NCI-H226 (cell line): Measurements from ENCODE around the gene ZBTB16.

Experiments used
- DNase-seq: peaks from one replicate; pipeline ENCODE4 v3.0.0-alpha.2; 2015

ZBTB16 gene

DNA sequence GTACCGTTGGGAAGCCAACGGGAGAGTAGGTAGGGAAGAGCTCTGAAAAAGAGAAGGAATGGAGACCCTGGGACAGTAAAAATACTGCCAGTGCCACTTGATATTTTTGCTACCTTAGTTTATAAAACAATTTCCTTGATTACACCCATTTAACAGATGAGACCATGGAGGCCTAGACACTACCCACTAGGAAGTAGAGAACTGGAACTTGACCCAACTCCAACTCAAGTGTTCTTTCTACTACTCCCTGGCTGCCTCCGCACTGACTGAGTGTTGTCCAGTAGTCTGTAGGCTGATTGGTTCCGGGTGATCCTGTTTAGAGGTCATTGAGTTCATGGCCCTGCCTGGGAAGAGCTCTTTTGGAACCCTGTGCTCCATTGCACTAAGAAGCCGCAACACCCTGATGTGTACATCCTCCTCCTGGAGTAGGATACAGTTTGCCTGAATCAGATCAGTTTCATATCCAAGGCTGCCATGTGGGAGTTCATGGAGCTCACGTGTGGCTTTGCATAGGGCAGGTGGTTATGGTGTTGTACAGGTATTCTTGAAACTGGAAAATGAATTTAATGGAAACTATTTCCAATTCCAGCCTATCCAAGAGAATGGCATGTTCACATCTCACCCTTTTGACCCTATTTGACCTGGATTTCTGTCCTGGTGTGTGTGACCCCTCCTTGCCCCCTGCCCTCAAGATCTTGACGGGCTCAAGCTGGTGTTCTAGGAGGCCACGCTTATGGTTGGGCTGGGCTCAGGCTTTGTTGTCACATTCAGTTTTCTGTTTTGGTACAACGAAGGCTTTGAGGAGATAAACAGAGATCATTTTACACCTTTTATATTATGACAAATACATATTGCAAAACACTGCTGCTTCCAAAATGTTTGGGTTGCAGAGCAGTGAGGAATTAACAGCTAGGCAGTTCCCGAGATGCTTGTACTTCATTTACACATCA, 134.5 kb downstream of the ZBTB16 start:
- no peak for DNase-seq

DNA sequence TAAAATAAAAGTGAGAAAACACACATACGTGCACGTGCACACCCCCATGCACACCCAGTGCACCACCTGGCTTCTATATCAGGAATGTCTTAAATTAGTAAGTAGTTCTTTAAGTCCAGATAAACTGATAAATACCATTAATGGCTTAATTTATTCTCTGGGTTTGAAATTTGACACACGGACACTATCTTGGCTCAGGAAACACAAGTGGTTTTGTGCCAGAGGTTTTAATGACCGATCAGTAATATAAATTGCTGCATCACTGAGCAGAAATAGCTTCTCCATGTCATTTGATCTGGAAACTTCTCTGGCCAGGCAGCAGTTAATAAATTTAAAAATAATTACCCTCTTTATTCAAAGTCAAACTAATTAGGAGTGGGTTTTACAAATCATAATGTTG, 135.2 kb downstream of the ZBTB16 start:
- no peak for DNase-seq

DNA sequence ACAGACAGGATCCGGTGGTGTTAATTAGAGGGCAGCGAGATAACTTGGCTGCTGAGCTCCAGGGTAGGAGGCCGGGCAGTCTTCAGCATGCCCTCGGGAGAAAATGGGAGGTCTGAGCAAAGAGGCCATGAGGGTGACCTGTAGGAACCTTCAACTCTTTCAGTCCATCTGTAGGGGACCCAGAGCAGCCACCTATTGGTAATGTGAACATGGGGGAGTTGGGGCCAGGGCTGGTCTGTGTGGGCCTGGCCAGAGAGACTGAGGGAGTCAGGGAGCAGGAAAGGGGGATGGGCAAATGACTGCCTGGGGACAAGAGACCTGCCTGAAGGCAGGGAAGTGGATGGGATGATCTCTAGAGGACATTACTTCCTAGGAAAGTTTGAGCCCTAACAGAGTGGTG, 135.6 kb downstream of the ZBTB16 start:
- DNase-seq = no peak

DNA sequence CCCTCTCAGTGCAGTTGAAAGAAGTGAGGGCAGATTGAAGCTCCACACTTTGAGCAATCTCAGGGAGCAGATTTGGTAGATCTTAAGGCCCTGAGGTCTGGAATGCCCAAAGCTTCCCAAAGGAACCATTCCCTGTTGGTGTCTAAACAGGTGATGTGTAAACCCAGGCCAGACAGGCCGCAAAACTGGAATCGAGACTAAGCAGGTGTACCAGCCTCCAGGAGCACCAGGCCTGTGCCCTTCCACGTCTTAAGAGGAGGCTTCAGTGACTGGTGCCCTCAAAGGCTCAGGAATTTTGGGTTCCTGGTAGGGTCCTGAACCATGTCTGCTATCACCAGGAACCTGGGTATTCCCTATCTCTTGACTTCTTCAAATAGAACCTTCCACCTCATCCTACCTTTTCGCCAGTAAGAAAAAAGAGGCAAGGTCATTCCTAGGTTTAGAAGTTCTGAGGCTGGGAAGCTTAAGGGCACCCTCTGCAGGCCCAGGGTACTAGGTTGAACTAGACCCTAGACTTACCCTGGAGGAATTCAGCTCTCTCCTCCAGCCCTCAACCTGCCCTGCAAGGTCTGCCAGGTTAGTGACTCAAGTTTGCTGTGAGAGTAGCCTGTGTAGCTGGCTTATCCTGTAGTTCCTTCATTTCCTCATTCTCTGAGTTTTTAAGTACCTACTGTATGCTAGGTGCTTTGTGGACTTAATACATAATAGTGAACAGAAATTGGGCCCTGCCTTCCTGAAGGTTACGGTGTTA, 136.6 kb downstream of the ZBTB16 start:
- no peak for DNase-seq

DNA sequence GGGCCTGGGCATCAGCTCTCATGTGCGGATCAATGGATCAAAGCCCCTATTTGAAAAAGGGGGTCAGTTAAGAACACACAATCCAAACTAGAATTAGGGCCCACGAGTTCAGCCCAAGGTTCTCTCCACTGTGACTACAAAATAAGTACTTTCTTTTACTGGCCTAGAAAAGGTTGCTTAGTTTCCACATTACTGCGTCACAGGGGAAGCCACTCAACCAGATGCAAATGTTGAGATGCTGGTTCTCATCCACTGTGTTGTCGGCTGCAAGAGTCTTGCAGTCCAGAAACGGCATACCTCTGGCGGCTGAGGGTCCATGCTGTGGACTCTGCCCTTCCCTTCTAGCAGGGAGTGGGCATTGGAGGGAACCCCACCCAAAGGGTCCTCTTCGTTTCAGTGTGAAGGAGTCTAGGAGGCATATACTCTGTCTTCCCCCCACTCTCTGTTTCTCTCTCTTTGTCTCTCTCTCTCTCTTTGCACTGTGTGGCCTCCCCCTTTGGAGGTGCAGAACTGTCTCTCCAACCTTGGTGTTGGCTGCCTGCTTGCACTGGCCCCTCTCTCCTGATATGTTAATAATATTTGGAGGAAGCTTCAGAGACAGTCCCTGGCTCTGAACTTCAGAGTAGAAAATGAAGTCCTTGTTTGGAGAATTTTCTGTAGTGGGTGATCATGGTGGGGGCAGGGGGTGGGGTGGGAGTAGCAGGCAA, 137.6 kb downstream of the ZBTB16 start:
- DNase-seq = no peak

DNA sequence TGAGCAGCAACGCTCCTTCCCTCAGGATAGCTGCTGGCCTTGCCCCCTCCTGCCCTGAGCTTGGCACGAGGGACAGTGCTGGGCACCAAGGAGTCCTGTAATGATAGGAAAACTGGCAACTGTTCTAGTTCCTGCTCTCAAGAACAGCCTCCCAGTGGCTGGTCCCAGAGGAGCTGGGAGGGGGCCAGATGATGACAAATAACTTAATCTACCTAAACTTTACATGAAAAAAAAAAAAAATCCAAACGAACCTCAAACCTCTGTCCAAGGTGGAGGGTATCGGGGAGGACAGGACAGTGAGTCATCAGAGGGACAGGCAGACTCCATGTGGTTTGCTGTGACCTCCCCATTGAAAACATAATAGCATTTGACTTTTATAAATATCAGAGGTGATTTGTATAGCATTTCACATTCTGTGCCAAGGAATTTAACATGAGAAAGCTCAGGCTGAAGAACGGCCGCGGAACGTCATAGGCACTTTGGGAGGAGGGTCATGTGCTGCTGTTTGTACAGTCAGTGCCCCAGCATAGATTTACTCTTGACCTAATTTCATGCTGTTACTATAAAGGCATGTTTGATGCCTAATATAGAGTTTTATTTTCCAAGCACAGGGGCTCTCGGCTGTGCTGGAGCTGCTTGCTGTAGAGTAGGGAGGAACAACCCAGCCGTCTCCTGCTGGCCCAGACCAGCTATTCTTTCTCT, 138.4 kb downstream of the ZBTB16 start:
- DNase-seq = no peak

DNA sequence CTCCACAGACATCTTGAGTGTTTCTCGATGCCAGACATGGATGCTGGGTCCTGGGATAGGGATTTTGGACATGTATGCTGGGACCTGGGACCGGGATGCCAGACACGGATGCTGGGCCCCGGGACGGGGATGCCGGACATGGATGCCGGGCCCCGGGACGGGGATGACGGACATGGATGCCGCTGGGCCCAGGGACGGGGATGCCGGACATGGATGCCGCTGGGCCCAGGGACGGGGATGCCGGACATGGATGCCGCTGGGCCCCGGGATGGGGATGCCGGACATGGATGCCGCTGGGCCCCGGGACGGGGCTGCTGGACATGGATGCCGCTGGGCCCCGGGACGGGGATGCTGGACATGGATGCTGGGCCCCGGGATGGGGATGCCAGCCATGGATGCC, 139.5 kb downstream of the ZBTB16 start:
- no peak for DNase-seq

DNA sequence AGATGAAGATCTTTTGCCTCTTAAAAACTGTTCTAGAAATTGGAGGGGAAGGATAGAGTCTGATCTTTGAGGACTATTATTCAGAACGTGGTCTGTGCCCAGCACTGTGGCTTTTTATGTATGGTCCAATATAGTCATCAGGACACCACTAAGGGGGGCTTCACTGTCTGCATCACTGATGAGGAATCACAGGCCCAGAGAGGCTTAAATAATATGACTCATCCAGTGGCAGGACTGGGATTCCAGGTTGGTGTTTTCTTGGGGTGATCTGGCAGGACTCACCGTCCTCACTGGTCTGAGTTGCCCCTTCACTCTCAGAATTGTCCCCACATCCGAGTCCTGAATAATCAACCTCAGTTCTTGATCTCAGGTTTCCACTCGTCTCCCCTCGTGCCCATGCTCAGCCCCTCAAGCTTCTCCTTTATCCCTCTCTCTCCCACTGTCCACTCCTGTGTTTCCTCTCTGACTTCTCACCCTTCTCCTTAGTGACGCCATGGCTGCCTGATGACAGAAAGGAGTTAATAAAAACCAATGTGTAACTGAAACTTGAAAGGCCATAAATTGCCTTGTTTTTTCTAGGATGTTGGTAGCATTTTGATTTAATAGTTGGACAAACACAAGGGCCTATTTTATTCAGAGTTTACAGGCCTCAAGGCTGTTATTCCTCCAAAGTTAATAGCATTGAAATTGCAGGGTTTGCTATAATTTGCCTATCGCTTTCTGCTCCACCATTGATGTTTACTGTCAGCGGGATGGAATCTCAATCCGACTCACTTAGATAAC, 141.0 kb downstream of the ZBTB16 start:
- no peak for DNase-seq

DNA sequence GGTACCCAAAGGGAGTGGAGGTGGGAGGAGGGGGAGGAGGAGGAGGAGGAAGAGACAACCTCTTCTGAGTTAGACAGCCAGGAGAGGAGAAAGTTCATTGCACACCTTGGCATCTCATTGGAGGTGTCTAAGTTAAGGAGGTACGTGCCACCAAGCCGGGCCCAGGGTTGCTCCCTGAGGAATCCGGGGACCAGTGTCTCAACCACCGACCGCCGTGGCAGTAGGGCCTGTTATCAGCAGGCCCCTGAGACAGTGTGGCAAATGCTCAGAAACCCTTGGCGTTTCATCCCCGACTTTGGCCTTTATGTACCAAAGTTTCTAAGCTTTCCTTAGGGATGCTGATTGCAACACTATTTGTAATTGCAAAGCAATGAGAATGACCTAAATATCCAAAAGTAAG, 141.7 kb downstream of the ZBTB16 start:
- no peak for DNase-seq

DNA sequence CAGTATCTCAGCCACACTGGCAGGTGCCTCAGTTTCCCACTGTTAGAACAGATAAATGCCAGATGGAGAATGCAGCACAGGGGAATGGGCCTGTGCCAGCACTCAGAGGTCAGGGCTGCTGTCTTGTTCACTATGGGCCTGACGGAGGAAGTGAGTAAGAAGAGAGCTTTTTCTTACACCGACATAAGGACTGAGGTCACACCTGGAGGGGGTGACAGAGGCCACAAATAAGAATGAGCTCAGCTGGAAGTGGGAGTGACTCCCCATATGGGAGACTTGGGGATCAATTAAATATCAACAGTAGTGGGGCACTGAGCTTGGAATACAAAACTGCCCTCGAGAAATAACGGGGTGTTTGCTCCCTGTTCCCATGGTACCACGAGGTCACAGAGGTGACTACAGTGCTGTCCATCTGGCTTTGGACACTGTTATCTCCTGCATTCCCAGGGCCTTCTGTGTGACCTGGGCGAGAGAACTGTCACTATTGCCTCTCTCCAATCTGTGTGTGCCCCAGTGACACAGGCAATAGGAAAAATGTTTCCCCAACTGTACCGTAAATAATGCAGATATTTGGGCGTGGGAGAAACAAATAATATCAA, 142.6 kb downstream of the ZBTB16 start:
- DNase-seq = no peak

DNA sequence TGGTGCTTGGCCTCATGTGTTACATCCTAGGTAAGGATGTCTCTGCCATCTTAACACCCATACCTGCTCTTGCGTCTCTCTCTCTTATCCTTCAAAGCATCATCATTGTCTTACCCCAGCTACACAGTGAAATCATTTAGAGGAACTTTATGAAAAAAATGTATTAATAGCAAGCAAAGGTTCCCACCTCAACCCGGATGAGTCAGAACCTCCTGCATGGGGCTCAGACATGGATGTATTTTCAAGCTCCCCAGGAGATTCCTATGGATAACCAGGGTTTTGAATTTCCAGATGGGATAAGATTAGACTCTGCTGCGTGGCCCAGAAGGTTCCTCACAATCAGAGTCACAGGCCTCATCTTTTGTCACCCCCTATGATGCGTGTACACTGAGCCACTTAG, 147.6 kb downstream of the ZBTB16 start:
- DNase-seq = no peak

DNA sequence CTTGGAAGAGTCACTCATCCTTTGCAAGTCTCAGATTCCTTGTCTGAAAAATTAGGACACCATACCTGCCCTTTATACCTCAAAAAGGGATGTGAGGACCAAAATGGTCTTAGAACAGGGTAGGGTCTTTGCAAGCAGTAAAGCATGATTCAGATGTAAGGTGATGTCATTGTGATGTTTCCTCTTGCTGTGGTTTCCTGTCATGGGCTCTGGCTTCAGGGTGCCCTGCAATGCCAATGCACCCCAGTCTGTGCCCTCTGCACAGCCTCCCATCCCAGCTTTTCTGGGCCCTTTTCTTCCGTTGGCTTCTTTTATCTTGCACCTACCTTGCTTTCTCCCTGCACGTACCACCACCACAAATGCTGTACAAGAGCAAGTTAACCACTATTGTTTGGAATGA, 148.9 kb downstream of the ZBTB16 start:
- DNase-seq = no peak

DNA sequence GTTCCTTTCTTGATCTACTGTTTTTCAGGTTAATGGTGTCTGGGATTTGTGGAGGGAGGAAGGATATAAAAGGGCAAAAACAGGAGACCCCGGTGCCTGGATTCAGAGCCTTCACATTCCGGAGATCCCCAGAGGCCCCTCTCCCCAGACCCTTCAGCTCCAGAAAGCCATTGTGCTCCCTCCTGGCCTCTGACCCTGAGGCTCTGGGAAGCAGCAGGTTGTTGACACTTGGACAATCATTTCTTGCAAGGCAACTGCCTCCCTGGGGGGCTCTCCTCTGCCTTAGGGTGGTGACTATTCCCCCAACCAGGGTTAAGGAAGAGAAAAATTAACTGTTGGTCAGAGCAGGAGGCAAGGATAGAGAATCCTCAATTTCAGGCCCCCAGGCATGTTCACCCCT, 149.8 kb downstream of the ZBTB16 start:
- DNase-seq = no peak

DNA sequence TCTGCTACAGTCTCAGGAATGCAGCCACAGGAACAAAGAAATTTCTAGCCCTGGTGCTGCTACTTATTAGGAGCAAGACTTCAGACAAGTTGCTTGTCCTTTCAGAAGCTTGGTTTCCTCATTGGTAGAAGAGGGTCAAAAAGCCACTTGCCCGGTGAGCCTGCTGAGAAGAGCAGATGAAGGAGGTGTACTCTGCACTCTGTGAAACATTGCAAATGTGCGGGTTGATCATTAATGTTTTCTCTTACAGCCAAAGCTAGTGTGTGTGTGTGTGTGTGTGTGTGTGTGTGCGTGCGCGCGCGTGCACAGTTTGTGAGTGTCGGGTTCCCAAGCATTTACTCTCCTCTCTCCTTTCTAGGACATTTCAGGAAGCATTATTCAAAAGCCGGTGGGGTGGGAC, 150.4 kb downstream of the ZBTB16 start:
- DNase-seq = no peak

DNA sequence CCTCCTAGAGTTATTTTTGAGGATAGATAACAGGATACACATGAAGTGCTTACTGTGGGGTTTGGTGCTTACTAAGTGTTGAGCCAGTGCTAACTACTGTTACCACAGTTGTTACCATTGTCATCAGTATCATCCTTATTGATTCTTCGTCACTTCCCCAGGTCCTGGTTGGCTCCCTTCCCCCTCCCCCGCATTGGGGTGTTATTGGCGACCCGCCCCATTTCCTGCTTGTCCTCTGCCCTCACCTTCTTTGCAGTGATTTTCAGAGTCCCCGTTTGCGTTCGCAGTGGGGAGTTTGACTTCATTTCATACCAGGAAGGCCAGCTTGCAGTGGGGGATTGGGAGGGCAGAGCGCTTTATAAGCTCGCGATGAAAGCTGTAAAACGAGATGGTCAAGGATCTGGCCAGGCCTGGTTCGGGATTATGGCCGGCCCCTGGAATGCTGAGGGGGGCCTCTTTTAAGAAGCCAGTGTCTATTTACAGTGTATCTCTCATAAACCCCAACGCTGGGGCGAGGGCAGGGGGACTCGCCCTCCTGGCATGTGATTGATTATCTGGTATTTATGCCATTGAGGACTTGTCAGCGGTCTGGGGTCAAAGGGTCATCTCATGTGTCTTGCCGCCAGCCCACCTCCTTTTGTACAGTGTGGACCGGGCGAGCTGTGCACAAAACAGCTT, 152.1 kb downstream of the ZBTB16 start:
- no peak for DNase-seq

DNA sequence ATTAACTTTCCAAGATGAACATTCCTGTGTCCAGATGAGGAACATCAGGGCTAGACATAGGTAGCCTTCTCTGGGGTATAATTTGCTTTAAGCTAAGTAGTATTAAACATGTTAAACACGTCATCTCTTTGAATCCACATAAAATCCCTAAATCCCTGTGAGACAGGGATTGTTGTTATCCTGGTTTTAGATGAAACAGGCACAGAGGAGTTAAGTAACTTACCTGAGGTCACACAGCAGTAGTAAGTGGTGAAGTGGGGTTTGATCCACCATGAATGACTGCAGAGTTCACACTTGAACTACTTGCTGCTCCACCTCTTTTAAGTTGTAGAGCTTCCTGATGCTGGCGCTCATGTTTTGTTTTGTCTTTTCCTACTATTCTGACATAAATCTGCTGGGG, 154.1 kb downstream of the ZBTB16 start:
- DNase-seq = no peak

DNA sequence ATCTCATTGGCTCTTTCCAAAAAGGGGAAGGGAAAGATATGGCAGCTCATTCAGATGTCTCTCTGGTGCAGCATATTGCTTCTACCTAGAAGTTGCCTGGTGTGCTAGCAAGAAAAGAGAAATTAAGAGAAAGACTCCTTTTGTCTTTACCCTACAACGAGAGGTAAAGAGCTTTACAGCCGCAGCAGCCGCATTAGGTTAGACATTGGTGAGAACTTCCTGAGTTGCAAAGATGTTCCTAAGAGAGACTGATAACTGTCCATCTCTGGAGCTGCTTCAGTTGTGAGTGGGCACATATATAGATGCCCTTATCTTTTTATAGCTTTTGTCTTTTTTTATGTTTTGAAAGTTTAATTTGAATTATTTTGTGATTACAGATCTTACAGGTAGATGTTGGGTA, 155.9 kb downstream of the ZBTB16 start:
- no peak for DNase-seq

DNA sequence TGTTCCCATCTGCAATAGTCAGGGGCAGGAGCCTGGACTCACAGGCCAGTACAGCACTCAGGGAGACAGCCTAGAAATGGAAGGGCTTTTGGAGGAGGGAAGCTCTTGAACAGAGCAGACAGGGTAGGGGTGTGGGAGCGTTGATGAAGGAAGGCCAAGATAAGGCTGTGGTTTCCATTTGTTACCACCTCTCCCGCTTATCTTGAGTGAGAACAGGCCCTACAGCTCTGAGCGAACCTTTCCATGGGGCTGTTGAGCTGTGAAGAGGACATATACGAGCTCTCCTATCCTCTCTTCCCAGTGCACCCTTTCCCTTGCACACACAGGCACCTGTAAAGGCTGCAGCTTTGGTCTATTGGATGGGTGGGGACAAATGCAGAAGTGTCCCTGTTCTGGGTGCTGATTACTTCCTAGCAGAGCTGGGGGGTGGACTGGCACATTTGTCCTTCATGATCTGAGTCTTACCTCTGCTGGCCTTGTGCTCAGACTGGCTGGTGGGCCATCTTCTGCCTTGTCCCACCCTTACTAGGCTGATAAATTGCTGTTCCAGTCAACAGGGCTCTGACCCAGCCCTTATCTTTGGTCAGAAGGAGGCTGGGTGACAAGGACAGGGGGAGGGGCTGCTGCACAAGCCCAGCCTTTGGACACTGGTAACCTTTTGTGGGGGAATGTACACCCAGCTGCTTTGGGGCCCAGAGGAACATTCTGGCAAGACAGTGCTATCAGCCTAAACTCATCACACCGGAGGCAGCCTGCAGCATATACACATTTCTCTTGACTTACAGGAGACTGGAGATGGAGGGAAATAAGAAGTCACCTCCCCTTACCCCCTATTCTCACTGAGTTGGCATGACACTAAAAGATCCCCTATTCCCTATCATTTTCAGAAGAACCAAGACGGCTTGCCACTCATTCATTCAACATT, 156.6 kb downstream of the ZBTB16 start:
- DNase-seq = no peak

DNA sequence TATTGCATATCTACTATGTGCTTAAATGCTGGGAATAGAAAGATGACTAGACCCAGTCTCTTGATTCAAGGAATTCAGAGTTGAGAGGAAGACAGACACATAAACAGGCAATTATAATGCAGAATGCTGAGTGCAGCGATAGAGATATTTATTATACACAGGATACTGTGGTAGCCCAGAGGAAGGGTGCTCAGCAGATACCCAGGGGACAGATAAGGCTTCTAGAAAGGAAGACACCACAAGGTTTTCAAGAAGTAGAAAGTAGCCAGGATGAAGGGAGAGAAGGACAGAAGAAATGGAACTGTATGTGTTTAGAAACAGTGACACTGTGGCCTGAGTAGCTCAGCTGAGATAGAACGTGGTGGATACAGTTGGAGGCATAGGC, 157.3 kb downstream of the ZBTB16 start:
- DNase-seq = no peak

DNA sequence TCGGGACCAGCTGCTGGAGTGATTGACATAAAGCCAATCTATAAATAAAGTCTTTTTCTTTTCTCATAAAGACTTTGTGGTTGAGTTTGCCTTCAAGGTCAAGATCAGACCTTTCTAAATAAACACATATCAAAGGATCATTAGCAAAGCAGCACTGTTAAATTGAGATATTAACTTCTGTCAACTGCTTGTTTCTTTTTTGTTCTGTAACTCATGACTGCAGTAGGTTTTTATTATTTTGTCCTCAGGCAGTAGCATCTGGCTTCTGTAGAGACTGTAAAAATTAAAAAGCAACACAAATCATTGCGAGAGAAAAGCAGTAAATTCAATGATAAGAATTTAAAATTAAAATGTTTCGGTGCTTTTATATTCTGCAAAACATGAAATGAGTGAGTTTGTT, 159.0 kb downstream of the ZBTB16 start:
- no peak for DNase-seq
